Fibroblast of skin of left quadriceps (primary cell): Measurements from ENCODE around the gene MBIP.
"Not testable (repeated sequence)": the region's sequence is repeated elsewhere in the genome, so short reads cannot be mapped to it uniquely, and the experiment has no call there.

Experiments
- DNase-seq, 2 experiments: peaks; one replicate each; pipeline ENCODE4 v3.0.0-alpha.2; 2013; ENCODE audit warnings: low read depth in 2 of 2

MBIP gene, protein sequence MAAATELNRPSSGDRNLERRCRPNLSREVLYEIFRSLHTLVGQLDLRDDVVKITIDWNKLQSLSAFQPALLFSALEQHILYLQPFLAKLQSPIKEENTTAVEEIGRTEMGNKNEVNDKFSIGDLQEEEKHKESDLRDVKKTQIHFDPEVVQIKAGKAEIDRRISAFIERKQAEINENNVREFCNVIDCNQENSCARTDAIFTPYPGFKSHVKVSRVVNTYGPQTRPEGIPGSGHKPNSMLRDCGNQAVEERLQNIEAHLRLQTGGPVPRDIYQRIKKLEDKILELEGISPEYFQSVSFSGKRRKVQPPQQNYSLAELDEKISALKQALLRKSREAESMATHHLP

DNA sequence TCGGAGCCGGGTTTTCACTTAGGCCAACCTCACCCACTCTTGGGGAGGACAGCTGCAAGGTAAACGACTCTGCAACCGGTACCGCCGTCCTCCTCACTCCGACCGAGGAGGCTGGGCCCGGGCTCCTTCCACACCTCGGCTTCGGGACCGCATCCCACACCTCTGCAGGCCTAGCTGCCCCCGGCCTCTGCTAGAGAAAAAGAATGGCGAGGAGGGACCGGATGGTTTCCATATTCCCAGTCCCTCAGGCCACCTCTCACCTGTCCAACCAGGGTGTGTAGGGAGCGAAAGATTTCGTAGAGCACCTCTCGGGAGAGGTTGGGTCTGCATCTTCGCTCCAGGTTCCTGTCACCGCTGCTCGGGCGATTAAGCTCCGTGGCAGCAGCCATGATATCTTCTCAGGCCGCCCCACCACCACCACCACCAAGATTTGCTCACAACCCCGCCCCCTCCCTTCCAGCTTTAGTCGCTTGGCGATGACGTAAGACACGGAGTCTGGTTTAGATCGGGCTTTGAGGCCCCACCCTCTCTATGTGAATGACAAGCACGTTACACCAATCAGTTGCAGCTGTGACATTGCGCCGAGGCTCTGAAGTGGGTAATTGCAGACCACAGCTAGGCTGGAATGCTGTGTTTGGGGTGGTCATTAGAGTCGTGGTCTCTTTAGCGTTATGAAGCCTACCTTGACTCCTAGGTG is at the start of gene MBIP:
Gene MBIP (minus strand): TSS at position 438 of the 697 bp plus-strand sequence. CDS start 49 bp downstream, at position 389.
- peak; percentile 94 for DNase-seq

- no peak for DNase-seq
Measured at GRCh38 chr14:36367985-36368774, 47.7 kb upstream of the MBIP start.

DNA sequence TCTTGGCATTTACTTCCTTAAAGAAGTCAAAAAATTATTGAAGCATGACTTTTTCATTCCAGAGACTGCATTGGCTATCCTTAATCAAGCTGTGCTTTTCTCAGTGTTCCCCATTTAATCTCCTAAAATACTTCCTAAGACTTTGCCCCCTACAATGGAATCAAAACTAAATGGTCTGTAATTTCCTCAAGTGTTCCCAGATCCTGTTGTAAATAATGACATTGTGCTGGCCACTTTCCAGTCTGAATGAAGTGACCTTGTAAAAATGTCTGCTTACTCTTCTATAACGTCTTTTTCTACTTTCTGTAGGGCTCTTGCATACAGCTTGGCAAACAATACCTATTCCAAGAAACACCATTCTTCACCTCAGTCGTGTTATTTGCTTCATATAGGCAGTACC is 45.3 kb upstream of the MBIP start:
- no peak for DNase-seq

DNA sequence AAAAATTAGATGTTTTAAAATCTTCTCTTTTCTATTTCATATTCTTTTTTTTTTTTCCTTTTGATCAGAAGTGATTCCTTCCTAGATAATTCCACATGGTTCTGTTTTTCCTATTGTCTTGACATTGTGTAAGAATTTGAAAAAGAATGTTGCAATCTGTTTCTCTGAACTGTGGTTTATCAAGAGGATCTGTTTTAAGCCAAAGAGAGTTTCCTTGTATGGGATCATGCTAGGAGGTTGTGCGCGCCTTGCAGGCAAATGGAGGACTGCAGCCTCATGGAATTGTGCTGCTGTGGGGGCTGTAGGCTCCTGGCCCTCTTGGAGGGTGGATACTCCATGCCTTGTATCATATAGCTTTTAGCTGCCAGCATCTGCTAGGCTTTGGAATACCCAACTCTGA is 43.3 kb upstream of the MBIP start:
- DNase-seq = no peak

DNA sequence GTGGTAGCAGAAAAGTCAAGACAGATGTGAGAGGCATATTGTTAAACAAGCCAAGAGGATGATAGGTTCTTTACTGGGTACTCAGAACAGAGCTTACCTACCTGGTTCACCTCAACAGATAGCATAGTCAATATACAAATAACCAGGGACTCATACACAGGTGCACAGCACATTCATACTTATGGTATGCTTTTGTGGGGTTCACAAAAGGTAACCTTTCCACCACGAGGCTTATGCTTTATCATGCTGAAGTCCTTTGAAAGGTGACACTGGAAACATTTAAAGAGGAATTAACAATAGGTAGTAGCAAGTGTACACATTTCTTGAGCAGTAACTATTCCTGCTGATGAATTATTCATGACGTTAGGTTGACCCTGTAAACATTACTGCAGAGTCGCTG is 42.2 kb upstream of the MBIP start:
- no peak for DNase-seq

DNA sequence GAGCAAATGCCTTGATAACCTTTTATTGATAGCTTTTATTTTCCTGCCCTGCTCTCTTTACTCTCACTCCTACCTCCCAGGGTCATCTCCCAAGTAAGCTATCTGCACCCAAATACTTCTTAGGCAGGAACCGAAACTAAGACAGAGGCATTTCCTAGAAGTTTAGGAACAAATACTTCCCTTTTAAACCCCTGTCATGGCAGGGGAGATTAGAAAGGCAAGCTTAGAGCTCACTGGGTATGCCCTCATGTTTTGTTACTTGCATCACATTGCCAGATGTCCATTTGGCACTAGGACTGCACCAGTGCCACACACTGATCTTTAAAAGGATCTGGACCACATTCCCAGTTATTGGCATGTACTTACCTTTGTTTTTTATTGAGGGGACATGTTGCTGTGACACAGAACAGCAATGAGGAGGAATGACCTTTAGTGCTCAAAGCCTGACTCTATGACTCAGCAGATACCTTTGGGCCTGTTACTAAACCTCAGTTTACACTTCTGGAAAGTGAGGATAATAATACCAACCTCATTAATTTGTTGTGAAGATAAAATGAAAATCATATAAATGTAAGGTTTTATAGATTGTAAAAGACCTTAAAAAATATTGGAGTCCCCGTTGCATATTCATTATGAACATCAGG is 40.9 kb upstream of the MBIP start:
- DNase-seq = no peak

DNA sequence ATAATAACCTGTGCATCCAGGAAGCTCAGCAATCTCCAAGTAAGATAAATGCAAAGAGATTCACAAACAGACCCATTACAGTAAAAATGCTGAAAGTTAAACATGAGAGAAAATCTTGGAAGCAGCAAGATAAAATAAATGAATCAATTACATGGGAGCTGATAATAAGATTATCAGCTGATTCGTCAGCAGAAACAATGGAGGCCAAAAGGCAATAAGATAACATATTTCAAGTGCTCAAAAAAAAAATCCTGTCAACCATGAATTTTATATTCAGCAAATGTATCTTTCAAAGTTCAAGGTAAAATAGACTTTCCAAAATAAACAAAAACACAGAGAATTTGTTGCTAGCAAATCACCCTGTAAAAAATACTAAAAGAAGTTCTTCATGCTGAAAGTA is 36.4 kb upstream of the MBIP start:
- no peak for DNase-seq

DNA sequence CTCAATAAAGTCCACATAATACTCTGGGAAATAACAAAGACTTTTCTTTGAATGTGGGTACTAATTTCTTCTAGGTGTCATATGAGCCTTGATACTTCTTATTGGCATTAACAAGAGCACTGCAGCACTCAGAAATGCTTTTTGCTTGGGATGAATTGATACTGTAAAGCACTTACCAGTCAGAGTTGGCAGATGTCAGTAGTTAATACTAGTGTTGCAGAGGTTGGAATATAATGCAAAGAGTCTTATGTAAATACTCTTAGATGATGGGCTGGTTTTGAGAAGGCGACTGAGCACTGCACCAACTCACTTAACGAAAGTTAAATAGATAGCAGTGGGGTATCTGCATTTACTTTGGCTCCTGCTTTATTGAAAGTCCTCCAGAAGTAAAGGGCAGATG is 25.6 kb upstream of the MBIP start:
- no peak for DNase-seq

GRCh38 chr14:36344211-36344610 is 23.8 kb upstream of the MBIP start:
- no peak for DNase-seq

DNA sequence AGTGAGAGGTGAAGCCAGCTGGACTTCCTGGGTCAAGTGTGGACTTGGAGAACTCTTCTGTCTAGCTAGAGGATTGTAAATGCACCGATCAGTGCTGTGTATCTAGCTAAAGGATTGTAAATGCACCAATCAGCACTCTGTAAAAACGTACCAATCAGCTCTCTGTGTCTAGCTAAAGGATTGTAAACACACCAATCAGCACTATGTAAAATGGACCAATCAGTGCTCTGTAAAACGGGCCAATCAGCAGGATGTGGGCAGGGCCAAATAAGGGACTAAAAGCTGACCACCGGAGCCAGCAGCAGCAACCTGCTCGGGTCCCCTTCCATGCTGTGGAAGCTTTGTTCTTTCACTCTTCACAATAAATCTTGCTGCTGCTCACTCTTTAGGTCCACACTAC is 21.4 kb upstream of the MBIP start:
- DNase-seq = not testable (repeated sequence)

GRCh38 chr14:36340276-36340890 is 19.9 kb upstream of the MBIP start:
- no peak for DNase-seq

DNA sequence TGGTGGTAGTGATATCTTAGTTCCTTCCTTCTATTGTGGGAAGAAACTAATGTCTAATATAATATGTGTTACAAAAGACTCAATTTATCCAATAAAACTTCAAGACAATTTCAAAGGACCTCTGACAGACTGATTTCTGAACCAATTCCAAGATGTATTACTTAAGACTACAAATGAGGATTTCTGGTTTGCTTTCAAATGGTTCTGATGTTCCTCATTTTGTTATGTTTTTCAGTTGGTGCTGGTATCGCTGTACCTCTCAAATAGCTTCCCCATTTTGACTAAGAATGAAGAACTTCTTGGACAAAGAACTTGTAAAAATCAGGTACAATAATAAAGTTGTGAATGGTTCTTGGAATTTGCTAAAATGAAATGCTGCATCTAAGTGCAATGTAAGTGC is 19.4 kb upstream of the MBIP start:
- DNase-seq = no peak

DNA sequence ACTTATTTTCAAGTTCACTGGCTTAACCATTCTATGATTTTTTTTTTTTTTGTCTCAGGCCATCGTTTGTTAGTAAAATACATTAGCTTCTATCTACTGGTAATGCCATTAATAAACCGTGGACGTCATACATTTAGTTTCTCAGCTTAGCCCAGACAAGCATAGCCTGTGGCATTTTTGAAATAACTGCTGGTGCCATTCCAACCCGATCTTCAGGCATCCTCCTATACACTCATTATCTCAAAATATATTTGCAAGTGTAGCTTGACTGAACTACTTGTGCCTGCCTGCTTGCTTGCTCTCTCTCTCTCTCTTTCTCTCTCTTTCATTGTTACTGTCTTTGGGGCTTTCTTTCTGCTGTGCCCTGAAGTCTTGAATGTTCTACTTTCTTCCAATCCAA is 12.7 kb upstream of the MBIP start:
- no peak for DNase-seq

DNA sequence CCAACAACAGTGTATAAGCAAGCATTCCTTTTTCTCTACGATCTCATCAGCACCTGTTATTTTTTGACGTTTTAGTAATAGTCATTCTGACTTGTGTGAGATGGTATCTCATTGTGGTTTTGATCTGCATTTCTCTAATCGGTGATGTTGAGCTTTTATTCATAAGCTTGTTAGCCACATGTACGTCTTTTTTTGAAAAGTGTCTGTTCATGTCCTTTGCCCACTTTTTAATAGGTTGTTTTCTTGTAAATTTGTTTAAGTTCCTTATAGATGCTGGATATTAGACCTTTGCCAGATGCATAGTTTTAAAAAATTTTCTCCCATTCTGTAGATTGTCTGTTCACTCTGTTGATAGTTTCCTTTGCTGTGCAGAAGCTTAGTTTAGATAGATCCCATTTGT is 7.1 kb upstream of the MBIP start:
- DNase-seq = not testable (repeated sequence)

DNA sequence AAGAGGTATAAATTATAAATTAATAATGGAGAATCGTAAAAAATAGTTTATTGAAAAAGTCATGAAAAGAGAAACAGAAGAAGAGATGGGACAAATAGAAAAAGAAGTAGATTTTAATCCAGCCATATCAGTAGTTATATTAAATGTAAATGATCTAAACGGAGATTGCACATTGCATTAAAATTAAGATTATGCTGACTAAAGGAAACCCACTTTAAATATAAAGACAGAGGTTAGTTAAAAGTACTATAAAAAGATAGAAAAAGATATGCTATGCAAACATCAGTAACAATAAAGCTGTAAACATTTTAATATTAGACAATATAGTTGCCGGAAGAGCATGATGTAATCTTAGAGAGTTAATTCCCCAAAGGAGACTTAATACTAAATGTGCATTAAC is 5.4 kb upstream of the MBIP start:
- DNase-seq = no peak

DNA sequence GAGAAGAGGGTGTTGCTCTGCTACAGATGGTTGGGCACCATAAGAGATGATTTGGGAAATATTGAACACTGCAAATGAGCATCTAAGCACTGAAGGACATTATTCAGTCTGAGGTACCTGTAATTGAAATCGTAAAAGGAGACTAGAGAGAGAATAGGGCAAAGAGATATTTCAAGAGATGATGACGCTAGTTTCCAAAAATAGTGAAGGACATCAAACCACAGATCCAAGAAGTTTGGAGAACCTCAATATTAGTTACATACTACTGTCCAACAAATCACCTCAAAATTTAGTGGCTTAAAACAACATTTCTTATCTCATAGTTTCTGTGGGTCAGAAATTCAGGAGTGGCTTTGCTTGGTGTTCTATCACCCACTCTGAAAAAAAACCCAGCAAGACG is 4.5 kb upstream of the MBIP start:
- DNase-seq = no peak

- DNase-seq = no peak
Measured at GRCh38 chr14:36320897-36321381, 502 bp upstream of the MBIP start.

DNA sequence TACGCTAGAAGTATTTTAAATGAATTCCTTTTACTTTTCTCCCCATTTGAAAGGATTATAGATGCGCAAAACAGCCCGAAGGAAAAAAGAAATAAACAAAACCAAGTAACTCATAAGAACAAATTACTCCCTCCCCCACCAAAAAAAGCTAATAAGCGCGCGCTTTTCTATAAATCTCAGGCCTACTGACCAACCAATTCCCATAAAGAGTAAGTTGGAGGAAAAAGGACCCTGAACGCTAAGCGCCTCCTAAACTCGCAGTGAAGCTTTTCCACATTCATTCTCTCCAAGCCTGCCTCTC is 588 bp downstream of the MBIP start:
- peak in 1 of 2 experiments; percentile 12 for DNase-seq

DNA sequence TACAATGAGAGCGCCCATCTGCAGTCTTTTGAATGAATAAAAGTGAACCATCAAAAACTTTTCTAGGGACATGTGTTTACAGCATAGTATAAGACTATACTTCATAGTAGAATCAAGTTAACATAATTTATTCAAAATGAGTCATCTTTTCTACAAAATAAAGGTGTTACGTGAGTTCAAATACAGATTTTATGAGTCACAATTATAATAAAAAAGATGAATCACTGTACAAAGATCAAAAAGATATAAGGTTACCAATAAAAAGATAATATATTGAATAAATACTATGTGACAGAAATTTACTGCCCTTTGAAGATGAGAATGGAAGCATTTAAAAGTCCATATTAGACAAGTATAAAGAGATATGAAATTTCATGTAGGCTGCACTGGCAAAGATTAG is 2.8 kb downstream of the MBIP start:
- DNase-seq = no peak

- DNase-seq = no peak
Measured at GRCh38 chr14:36316131-36316530, 4.3 kb downstream of the MBIP start.

DNA sequence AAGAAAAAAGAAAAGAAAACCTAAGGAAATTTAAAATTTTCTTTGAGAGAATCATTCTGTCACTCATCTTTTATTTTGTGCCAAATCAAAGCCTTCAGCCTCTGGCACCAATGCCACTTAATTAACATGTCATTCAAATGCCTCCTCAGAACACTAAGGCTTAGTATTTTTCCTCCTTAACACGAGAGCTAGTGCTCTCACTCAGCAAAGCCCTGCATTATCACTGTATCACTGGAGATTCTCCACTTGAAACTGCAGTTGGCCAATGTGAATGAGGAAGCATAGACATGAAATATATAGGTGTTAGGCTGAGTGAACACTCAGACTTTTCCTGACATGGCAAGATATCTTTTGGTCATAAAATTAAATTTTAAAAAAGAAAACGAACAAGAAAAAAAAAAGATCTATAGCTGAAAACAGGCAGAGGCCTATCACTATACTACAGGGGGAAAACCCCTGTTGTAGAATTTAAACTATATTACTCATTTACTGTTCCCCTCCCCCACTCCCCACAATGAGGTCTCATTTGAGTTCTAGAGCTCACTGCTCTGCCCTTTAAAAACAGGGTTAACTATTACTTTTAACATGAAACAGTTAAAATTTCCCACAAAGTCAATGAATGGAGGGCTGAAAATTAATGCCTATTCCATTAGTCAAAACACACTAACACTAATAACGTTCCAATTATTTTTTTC is 5.1 kb downstream of the MBIP start:
- DNase-seq = no peak
